Right lobe of liver (tissue), 6 donors: ENCODE data around the gene NODAL. TPM values are rescaled to one million over a fixed set of nuclear protein-coding genes. Genes with fewer than 3 reads are reported as not detected.

Source experiments
- ATAC-seq, 4 donors: fragments of 200-7000 bp; cut with Tn5 transposase; one replicate each; pipeline ENCODE4 v1.9.1; 2020; ENCODE audit warnings: mild to moderate bottlenecking in 4 of 4, moderate library complexity in 4 of 4
- DNase-seq, 3 donors: peaks; one replicate each; pipeline ENCODE4 v3.0.0-alpha.2; 2020
- H3K27ac ChIP-seq, 3 donors: fragments of 200-600 bp; one replicate each; pipeline ENCODE4 v1.8.0; 2022
- H3K27me3 ChIP-seq, 2 donors: fragments of 200-600 bp; one replicate each; pipeline ENCODE4 v1.8.0; 2022
- H3K36me3 ChIP-seq, 4 donors: fragments of 200-600 bp; sonication (generic) in 1 of 4; one replicate each; pipeline versions ENCODE4 v1.5.1 to v1.8.0; 2017 to 2022; ENCODE audit warnings: control low read depth in 1 of 4
- H3K4me1 ChIP-seq, 4 donors: fragments of 200-600 bp; sonication (generic) in 1 of 4; one replicate each; pipeline versions ENCODE4 v1.5.1 to v1.8.0; 2017 to 2022; ENCODE audit warnings: control low read depth in 1 of 4
- H3K4me3 ChIP-seq, 3 donors: fragments of 200-600 bp; one replicate each; pipeline ENCODE4 v1.8.0; 2022
- H3K9me3 ChIP-seq, 4 donors: fragments of 200-600 bp; sonication (generic) in 1 of 4; one replicate each; pipeline versions ENCODE4 v1.5.1 to v1.8.0; 2017 to 2022; ENCODE audit warnings: control low read depth in 1 of 4
- POLR2A ChIP-seq: fragments of 450-650 bp; IDR thresholded peaks from one replicate; pipeline ENCODE4 v1.6.1; 2017; ENCODE audit warnings: antibody characterized with exemption, mild to moderate bottlenecking
- WGBS: methylation state at CpG from one replicate; pipeline ENCODE4 v1.1.6; 2018; ENCODE audit warnings: low coverage, low lambda C conversion rate; ENCODE audit not compliant: insufficient coverage; ENCODE audit errors: missing lambda C conversion rate; 5-methylcytosine and 5-hydroxymethylcytosine counted together
- intact Hi-C, 2 donors: fragments of 100-400 bp; cut with DNase I; formaldehyde crosslinking; loops; one replicate each; pipeline versions ENCODE4 v1.11.2 to v1.14.1; 2022
- total RNA-seq, 6 experiments: library from RNA; depleted of rRNA in 2 of 6; stranded (reverse); fragments of >200 nt in 2 of 6; fragmentation: NEBNext Ultra II Directional in 3 of 6; extraction: Animal tissue kit (Norgen Biotek cat#: 25700) in 3 of 6; gene quantifications; one replicate each; pipeline versions ENCODE4 v1.1.0 to v1.2.4, GENCODE V29; 2016 to 2023
- TF ChIP-seq, protein P1 (sequence below), 4 donors: fragments of 200-600 bp in 3 of 4; fragments of 450-650 bp in 1 of 4; IDR thresholded peaks; one replicate each; pipeline versions ENCODE4 v1.5.1 to v1.8.0; 2016 to 2022; ENCODE audit warnings: antibody characterized with exemption in 4 of 4, mild to moderate bottlenecking in 2 of 4
- donor health status: DM: no; HTN: yes; CAD: no.
- donor health status: DM: no; HTN: no; CAD: no.
- donor health status: DM: no; HTN: no; CAD: no.
- donor health status: DM: no; HTN: yes; CAD: no.
- donor health status: DM: no; HTN: yes; CAD: no.

Gene NODAL
- total RNA-seq, 6 experiments from 2014 or later = not detected

DNA sequence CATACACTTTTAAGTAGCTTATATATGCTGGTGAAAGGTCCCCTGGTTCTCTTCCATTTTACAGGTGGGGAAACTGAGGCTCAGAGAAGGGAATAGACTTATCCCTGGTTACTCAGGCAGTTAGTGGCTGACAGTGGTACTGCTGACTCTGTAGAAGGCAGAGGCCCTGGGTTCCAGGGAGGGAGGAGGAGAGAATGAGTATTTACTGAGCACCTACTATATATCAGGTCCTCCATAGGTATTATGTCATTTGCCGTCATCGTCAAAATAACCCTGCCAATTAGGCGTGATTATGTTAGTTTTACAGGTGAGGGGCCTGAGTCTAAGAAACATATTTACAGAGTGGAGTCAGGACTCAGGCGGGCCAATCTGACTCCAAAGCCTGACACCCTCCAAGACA lies 23.8 kb upstream of the NODAL start:
- WGBS = 80% methylated on average over 1 of the region's 4 CpGs
- Histone ChIP-seq H3K9me3 (no peaks in the 10 kb centered on the region), H3K4me1 (no peaks in the 10 kb centered on the region), H3K36me3 (no peaks in the 10 kb centered on the region), H3K27me3 (no peaks in the 10 kb centered on the region), H3K4me3 (no peak overlapping the region), H3K27ac (no peak overlapping the region)
- DNase-seq (no peak), ATAC-seq (no peak)
- intact Hi-C loops = loop anchor here (5.0 to 10.0 kb wide), 2 partner anchors 72 to 290 kb away; no protein-coding TSS in a partner anchor
- TF ChIP-seq, protein P1, sequence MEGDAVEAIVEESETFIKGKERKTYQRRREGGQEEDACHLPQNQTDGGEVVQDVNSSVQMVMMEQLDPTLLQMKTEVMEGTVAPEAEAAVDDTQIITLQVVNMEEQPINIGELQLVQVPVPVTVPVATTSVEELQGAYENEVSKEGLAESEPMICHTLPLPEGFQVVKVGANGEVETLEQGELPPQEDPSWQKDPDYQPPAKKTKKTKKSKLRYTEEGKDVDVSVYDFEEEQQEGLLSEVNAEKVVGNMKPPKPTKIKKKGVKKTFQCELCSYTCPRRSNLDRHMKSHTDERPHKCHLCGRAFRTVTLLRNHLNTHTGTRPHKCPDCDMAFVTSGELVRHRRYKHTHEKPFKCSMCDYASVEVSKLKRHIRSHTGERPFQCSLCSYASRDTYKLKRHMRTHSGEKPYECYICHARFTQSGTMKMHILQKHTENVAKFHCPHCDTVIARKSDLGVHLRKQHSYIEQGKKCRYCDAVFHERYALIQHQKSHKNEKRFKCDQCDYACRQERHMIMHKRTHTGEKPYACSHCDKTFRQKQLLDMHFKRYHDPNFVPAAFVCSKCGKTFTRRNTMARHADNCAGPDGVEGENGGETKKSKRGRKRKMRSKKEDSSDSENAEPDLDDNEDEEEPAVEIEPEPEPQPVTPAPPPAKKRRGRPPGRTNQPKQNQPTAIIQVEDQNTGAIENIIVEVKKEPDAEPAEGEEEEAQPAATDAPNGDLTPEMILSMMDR (IDR thresholded peaks at IDR 0.05) = no peak
- TF ChIP-seq POLR2A = no peak

DNA sequence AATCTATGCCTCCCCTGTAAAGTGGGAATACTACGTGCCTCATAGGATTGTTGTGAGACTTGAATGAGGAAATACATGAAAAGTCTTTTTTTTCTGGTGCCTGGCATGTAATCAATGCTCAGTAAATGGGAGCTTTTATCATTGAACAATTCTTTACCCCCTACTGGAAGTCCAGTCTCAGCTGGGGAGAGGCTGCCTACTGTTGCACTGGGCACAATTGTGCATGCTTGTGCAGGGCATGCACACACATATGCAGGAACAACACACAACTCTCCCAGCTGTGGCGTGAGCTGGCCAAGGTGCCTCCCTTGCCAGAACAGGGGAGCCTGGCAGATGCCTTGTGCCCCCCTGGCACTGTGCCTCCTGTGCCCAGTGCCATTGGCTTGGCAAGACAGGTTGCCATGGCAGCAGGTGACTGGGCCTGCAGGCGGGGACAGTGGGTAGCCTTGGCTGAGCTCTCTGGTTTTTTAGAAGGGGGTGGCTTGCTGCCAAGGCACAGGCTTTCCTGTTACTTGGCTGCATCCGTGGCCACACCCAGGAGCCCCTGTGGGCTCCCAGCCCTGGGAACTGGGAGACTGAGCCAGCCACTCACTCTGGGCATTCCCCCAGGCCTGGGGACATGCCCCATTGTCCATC lies 21.0 kb upstream of the NODAL start:
- H3K27ac ChIP-seq = no peak overlapping the region
- DNase-seq (no peak), ATAC-seq (peak in 2 of 4 donors; percentile 7 to 33)
- H3K9me3 ChIP-seq = no peaks in the 10 kb centered on the region
- no peak overlapping the region for H3K4me3 ChIP-seq
- 41% methylated on average over 2 of the region's 4 CpGs for WGBS
- no peaks in the 10 kb centered on the region for H3K36me3 ChIP-seq
- H3K27me3 ChIP-seq = no peaks in the 10 kb centered on the region
- H3K4me1 ChIP-seq = peaks cover 0 to 10% (median 0%) of the 10 kb centered on the region in 4 donors
- no peak for TF ChIP-seq POLR2A
- TF ChIP-seq, protein P1 (IDR thresholded peaks at IDR 0.05) = no peak
- intact Hi-C loops = loop anchor here in 1 of 2 donors (5.0 to 10.0 kb wide), 2 partner anchors 75 to 292 kb away; no protein-coding TSS in a partner anchor

GRCh38 chr10:70461397-70462348 lies 20.2 kb upstream of the NODAL start:
- Histone ChIP-seq H3K27ac (no peak overlapping the region), H3K4me1 (peaks cover 0 to 10% (median 0%) of the 10 kb centered on the region in 4 donors), H3K9me3 (no peaks in the 10 kb centered on the region), H3K27me3 (no peaks in the 10 kb centered on the region), H3K36me3 (no peaks in the 10 kb centered on the region), H3K4me3 (no peak overlapping the region)
- WGBS = 34% methylated on average over 9 of the region's 13 CpGs
- intact Hi-C loops = loop anchor here in 1 of 2 donors (5.0 to 10.0 kb wide), 2 partner anchors 76 to 293 kb away; no protein-coding TSS in a partner anchor
- DNase-seq (peak in 2 of 3 donors; percentile 46 to 61), ATAC-seq (peak; percentile 78 to 83 (median 80))
- TF ChIP-seq POLR2A = no peak
- TF ChIP-seq, protein P1 (IDR thresholded peaks at IDR 0.05) = peak; percentile 71 to 86 (median 78)

- no peaks in the 10 kb centered on the region for H3K36me3 ChIP-seq
- H3K27ac ChIP-seq = no peak overlapping the region
- 64% methylated on average over 13 of the region's 29 CpGs for WGBS
- intact Hi-C loops = loop anchor here in 1 of 2 donors (5.0 to 10.0 kb wide), 2 partner anchors 77 to 295 kb away; no protein-coding TSS in a partner anchor
- peaks cover 0 to 10% (median 0%) of the 10 kb centered on the region in 4 donors for H3K4me1 ChIP-seq
- no peak overlapping the region for H3K4me3 ChIP-seq
- H3K27me3 ChIP-seq = no peaks in the 10 kb centered on the region
- no peaks in the 10 kb centered on the region for H3K9me3 ChIP-seq
- TF ChIP-seq POLR2A = no peak
- TF ChIP-seq, protein P1 (IDR thresholded peaks at IDR 0.05) = no peak
- ATAC-seq (no peak), DNase-seq (no peak)
Observed at GRCh38 chr10:70459774-70460490, 18.5 kb upstream of the NODAL start.
